Upper lobe of left lung (tissue), 4 donors: ENCODE results near the gene MPC1.

Experiments
- CTCF ChIP-seq, 6 experiments: fragments of 450-650 bp in 4 of 6; fragments of 200-600 bp in 2 of 6; sonication (generic) in 2 of 6; IDR thresholded peaks; one replicate each; pipeline ENCODE4 v1.5.1; 2016 to 2019; ENCODE audit warnings: antibody characterized with exemption in 6 of 6
- EP300 ChIP-seq, 4 donors: sonication (generic); formaldehyde crosslinking; IDR thresholded peaks; one replicate each; pipeline ENCODE4 v1.5.1; 2017; ENCODE audit warnings: antibody characterized with exemption in 4 of 4, control low read depth in 2 of 4
- POLR2A ChIP-seq, 4 donors: fragments of 450-650 bp; IDR thresholded peaks; one replicate each; pipeline ENCODE4 v1.5.1; 2016 to 2017; ENCODE audit warnings: antibody characterized with exemption in 4 of 4, mild to moderate bottlenecking in 2 of 4

GRCh38 chr6:166355552-166355951 is 27.2 kb downstream of the MPC1 start:
- TF ChIP-seq CTCF (IDR thresholded peaks at IDR 0.05): no peak
- no peak for TF ChIP-seq EP300 (IDR thresholded peaks at IDR 0.05)
- TF ChIP-seq POLR2A (IDR thresholded peaks at IDR 0.05): no peak
